GM18511 (cell line): Measurements from ENCODE around the gene PRR5.

ENCODE experiments used
- ATAC-seq: cut with Tn5 transposase; IDR thresholded peaks from one replicate; pipeline ENCODE4 v1.9.1; 2021; ENCODE audit warnings: mild to moderate bottlenecking, moderate library complexity; ENCODE audit not compliant: unreplicated experiment

Gene PRR5

GRCh38 chr22:44711690-44712555, 9.9 kb downstream of the PRR5 start:
- no peak for ATAC-seq

DNA sequence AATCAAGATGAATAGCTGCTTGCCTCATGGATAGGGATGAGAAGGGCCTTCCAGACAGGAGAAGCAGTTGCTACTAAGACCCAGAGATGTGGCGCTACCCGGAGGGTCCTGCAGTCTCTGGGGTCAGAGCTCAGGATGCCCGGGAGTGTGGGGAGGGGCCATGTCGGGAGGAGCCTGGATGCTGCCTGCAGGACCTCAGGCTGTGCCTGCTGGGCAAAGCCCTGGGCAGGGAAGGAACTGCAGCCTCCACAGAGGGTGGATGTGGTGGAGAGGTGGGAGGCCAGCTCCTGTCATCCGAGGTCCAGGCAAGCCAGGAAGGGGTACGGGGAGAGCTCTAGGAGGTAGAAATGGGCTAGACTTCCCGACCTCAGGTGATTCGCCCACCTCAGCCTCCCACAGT, 11.0 kb downstream of the PRR5 start:
- no peak for ATAC-seq

DNA sequence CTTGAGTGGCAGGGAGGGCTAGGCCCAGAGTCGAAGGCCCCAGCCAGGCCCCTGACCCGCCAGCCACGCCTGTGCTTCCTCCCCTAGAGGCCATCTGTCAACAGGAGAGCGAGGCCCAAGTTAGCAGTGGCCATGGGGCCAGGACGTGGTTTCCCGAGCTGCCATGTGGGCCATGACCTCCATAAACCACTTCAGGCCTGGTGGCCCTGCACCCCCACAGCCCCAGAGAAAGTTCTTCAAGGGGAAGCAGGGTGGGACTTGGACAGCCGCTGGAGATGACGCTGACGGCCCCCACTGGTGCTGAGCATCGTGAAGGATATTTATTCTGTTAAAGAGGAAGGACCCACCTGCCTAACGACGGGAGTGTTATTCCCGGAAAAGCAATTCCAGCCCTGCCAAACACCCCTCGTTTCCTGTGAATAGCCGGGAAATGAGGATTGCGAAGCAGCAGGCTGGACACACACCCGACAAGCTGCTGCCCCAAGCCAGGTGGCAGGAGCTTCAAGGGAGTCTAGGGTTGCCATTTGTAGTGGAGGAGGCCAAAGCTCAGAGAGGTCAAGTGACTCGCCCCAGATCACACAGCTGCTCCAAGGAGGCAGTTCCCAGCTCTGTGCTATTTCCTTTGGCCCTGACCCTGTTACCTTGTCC, 12.8 kb downstream of the PRR5 start:
- no peak for ATAC-seq

GRCh38 chr22:44718418-44718817, 16.4 kb downstream of the PRR5 start:
- peak; percentile 68 for ATAC-seq

- ATAC-seq = no peak
Measured at GRCh38 chr22:44719586-44720368, 17.8 kb downstream of the PRR5 start.

DNA sequence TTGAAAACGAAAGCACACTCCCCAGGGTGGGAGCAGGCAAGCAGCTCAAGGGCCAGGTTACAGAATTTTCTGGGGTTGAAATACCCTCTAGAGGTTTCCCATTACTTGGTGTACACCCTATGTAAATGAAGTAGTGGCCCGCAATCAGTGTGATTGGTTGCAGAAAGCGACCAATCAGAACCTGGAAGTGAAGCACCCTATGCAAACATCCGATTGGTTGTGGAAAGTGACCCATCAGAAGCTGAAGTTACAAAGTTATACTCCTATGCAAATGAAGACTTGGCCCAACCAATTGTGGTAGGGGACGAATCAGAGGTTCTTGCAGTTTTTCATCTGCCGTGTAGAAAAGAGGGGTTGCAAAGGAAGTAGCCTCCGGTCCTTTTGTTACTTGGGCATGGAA, 19.2 kb downstream of the PRR5 start:
- ATAC-seq = no peak

DNA sequence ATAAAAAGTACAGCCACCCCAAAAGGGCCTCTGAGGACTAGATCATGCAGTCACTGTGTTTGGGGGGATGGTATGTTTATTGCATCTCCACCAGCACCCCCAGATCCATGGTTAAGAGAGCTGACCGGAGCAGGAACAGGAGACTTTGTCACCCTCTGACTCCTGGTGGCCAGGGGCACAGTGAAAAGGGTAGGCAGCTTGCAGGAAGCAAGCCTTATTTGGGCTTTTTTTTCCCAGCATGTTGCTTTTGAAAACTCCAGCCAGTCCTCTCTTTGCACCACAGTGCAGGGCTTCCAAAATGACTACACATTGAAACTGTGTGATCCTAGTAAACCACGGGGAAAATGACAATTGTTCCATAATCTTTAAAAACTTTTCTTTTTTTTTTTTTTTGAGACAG, 20.6 kb downstream of the PRR5 start:
- no peak for ATAC-seq

DNA sequence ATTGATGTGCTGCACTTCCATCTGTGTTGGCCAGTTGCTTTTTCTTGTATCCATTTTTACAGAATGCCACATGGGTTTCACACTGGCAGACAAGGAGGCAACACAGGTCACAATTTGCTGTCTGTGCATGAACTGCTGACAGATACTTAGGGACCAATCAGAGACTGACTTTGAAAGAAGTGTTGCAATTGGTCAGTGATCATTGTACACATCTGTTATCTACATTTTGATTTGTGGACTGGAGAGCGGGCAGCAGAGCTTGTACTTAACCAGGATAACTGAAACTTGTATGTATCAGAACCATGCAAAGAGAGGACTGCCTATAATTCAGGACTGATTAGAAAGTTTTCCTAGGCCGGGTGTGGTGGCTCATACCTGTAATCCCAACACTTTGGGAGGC, 21.8 kb downstream of the PRR5 start:
- ATAC-seq = no peak

DNA sequence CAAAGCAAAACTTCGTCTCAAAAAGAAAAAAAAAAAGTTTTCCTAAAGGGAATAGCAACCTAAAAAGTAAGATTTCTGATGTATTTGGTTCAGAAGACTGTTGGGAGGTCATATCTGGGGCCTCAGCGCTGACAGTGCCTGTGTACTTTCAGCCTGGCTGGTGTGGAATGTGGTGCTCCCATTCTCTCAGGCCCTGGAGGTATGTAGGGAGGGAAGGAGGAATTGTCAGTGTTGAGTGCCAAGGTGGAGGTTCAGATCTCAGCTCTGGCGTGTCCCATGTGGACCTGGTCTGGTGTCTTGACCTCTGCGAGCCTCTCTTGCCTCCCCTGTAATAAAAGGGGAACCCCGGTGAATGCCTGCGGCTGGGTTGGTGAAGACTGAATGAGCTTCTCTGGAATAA, 22.4 kb downstream of the PRR5 start:
- ATAC-seq = no peak

DNA sequence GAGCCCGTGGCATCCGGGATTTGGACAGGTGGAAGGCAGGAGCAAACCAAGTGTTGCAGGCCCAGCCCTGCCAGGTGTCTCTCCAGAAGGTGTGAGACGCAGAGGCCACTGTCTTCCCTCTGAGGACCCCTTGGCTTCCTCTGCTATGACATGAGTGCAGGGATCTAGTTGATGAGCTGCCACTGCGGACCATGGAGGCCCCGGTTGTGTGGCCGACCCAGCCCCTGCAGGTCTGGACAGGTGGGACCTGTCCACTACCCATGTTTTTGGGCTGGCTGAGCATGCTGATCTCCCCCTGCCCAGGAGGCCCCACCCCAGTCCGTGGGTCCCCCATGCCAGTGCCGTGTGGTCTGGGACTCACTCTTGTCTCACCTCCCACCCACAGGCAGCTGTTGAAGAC, 22.9 kb downstream of the PRR5 start:
- no peak for ATAC-seq

GRCh38 chr22:44726439-44726838, 24.4 kb downstream of the PRR5 start:
- no peak for ATAC-seq

DNA sequence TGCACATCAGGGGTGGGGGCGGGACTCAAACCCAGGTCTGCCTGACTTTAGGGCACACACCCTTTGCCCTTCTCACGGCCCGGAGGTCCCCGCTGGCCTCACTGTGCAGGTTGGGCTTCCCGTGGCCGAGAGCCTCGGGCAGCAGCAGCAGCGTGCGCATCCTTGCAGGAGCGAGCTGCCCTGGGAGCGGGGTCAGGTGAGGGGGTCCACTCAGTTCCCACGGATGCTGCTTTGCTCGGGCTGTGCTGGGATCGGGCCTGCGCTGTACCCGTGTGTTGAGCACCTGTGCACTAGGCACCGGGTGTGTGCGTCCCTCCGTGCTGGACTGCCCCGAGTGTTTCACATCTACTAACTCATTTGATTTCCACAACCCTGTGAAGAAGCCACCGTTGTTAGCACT, 25.1 kb downstream of the PRR5 start:
- no peak for ATAC-seq

DNA sequence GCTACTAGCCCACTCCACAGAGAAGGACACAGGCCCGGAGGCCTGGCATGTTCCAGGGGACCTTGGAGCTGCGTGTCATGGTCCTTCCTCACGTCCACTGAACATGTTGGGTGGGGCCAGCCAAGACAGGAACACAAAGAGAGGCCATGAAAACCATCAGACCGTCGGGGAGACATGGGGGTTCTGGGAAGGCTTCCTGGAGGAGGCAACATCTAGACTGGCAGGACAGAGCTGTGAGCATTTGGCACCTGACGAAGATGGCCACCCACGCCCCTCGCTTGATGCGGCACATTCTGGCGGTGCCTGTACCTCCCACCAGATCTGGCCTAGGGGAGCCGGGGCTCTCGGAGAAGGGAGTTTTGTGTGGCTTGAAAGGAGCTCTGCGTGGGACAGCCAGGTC, 25.7 kb downstream of the PRR5 start:
- ATAC-seq = no peak

DNA sequence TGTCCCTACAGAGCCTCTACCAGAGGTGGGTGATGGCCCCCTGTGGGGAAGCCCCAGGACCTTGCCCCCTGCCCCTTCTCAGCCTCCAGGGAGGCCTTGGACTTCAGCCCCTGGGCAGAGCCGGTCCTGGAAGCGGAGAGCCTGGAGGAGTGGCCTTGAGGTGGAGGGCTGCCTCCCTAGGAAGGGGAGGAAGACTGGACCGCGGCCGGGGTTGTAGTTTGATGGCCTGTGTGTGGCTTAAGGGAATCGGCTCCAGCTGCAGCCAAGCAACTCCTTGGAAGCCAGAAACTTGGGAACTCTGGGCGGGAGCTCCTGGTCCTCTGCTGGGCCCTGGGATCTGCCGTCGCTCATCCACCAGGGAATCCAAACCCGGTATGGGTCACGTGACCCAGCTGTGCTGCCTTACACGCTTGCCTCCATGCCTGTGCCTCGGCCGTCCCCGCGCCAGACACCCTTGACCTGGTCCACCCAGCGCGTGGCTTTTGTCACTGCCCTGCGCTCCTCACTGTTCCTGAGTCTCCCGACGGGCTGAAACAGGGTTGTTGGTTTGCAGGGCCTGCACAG, 26.8 kb downstream of the PRR5 start:
- no peak for ATAC-seq

DNA sequence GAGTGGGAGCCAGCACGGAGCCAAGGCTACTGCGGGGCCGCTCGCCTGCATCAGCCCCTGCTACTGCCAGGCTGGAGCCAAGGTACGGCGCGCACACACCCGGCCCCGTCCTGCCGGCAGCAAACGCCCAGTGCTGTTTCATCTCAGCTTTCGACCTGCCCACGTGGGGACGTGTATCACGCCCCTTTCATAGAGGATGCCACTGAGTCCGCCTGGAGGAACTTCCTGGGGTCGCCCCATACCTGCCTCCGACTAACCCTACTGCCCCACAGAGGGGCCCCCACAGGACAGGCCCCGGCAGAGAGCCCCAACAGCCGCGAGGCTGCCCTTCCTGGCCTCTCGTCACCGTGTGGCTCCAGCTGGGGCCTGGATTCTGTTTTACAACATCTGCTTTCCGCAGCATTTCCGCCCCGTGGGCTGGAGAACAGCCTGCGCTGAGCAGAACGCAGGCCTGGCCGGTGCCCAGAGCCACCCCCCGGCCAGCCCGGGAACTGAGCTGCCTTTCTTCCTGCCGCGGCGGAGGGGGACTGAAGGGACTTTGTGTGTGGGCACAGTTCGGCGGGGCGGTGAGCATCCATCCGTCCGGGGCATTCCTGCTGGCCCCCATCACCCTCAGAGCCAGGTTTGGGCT, 27.5 kb downstream of the PRR5 start:
- no peak for ATAC-seq

- no peak for ATAC-seq
Measured at GRCh38 chr22:44730022-44730393, 28.0 kb downstream of the PRR5 start.

DNA sequence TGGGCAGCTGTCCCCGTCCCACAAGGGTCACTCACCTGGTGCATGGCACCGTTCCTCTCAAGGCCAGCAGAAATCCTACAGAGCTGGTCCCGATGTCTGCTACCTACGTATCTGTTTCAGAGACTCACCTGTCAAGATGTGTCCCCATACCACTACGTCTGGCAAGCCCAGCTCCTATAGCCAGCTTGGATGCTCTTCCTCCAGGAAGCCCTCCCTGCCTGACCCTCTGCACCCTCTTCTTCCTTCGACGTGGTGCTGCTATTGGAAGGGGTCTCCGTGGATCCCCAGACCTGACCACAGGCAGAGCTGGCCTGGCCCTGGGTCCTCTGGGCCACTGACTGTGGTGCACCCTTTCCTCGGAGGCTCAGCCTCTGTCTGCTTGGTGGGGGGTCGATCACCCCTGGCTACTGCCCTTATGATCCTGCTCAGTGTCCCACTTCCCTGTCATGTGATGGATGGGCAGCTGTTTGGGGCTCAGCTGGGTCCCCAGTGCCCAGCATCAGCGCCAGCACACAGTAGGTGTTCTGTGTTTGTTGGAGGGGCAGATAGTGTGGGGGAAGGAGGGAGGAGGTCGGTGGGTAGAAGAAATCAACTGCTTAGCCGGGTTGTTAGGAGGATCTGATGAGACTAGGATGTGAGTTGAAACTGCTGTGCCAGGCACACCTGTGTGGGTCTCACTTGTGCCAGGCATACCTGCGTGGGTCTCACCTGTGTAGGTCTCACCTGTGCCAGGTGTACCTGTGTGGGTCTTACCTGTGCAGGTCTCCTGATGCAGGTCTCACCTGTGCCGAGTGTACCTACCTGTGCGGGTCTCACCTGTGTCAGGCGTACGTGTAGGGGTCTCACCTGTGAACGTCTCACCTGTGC, 28.7 kb downstream of the PRR5 start:
- ATAC-seq = no peak

GRCh38 chr22:44731357-44731970, 29.5 kb downstream of the PRR5 start:
- no peak for ATAC-seq

DNA sequence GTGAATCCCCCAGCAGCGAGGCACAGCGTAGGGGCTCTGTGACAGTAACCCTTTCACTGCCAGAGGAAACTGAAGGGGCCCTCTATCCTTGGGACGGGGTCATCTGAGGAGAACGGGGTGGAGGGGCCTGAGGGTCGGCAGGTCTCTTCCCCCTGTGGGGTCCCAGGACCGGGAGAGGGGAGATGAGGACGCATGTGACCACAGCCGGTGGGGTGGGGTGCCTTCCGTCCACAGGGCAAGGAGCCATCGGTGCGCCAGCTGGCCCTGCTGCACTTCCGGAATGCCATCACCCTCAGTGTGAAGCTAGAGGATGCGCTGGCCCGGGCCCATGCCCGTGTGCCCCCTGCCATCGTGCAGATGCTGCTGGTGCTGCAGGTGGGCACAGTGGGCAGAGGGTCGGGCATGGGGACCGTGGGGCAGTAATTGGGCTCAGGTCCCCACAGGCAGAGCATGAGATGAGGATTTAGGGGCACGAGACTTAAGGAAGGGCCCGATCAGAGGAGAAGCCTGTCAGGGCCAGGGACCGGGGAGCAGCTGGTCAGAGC, 30.1 kb downstream of the PRR5 start:
- ATAC-seq = no peak
